ENCODE results near the gene ADCK1. TPM values are rescaled to one million over a fixed set of nuclear protein-coding genes. Genes with fewer than 3 reads are reported as not detected.

The ADCK1 gene, protein sequence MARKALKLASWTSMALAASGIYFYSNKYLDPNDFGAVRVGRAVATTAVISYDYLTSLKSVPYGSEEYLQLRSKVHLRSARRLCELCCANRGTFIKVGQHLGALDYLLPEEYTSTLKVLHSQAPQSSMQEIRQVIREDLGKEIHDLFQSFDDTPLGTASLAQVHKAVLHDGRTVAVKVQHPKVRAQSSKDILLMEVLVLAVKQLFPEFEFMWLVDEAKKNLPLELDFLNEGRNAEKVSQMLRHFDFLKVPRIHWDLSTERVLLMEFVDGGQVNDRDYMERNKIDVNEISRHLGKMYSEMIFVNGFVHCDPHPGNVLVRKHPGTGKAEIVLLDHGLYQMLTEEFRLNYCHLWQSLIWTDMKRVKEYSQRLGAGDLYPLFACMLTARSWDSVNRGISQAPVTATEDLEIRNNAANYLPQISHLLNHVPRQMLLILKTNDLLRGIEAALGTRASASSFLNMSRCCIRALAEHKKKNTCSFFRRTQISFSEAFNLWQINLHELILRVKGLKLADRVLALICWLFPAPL
- total RNA-seq = 10 to 100 TPM in 2 of 4 donors, 1 to 10 TPM in 2; 7.8 to 22.3 (median 12.6) TPM

DNA sequence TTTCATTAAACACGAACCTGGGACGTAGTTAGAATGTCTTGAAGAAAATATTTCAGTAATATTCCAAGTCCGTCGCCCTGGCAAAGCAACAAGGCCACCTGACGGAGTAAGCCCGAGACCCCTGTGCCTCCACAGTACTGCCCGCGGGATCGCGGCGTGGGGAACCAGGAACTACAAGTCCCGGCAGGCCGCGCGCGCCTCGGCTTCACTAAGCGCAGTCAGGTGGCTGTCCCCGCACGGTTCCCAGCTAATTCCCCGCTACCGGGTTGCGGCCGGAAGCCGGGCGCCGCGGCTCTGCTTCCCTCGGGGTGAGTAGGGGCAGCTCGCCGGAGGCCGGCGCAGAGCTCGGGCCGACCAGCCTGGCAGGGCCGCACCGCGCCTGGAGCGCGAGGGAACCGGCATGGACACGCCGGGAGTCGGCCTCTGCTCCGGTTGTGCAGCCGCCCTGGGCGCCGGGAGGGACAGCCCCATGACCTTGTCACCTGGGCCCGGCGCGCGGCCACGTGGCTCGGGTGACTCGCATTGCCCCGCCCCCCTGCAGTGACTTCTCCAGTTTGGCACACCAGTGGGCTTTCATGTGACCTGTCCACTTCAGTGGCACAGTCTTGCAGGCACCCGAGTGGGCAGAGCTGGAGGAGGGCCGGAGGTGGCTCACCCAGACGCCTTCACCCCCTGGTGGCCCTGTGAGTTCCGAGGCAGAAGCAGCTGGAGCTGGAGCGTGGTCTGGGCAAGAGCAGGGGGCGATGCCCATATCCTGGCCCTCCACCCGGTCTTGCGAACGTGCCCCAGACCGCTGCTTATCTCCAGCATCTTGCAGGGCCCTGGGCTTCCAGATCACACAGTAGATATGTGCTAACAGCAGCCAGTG lies at the start of gene ADCK1:
Gene ADCK1, plus strand, starts transcription at position 247 of the 868 bp plus-strand sequence. CDS start 18,870 bp downstream, outside the sequence.
- intact Hi-C loops (cut with DNase I; ENCODE audit: low total_unique reads) = no loop called here
- peak; percentile 91 for DNase-seq
- Histone ChIP-seq H3K4me1 (peaks cover 0 to 10% (median 3%) of the 10 kb centered on the region in 4 donors), H3K4me3 (peak within 1 kb of the TSS; percentile 62 to 95 (median 82)), H3K9me3 (no peaks in the 10 kb centered on the region), H3K27me3 (no peaks in the 10 kb centered on the region), H3K36me3 (no peaks in the 10 kb centered on the region), H3K27ac (peak within 1 kb of the TSS; percentile 84 to 93 (median 88))
- in situ Hi-C loops (cut with MboI; ENCODE audit: low pct_ligation_motif_present in 1 of 4, low pct_unique_long_range_greater_than_20kb in 1 of 4, low sequenced_read_pairs in 3 of 4) = no loop called here
- TF ChIP-seq POLR2A (IDR thresholded peaks at IDR 0.05) = peak; percentile 61
- TF ChIP-seq CTCF (IDR thresholded peaks at IDR 0.05) = peak; percentile 21 to 55 (median 40)
- TF ChIP-seq POLR2AphosphoS5 (IDR thresholded peaks at IDR 0.05) = peak in 2 of 3 donors; percentile 63 to 72
- TF ChIP-seq EP300 (IDR thresholded peaks at IDR 0.05; ENCODE audit: low read depth) = no peak
- 0% methylated on average over 2 to 43 of the region's 66 CpGs for WGBS, 2 donors (ENCODE audit: low coverage in 1 of 2)

DNA sequence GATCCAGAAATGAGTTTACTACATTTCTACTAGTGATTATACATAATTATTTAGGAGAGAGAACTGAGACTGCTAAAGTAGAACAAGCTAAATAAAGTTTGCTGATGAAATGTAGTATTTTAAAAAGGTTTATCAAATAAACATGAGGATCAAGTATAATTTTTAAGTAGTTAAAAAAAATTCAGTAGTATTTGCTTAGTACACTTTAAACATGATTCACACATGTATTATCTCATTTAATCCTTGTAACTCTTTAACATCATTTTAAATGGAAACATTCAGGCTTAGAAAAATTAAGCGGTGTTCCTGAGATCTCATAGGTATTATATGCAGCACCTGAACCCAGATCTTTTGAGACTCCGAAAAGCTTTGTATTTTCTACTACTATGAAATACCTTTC lies 47.6 kb upstream of the ADCK1 start:
- H3K27me3 ChIP-seq = no peaks in the 10 kb centered on the region
- TF ChIP-seq POLR2A (IDR thresholded peaks at IDR 0.05) (no peak), POLR2AphosphoS5 (IDR thresholded peaks at IDR 0.05) (no peak), CTCF (IDR thresholded peaks at IDR 0.05) (no peak), EP300 (IDR thresholded peaks at IDR 0.05; ENCODE audit: low read depth) (no peak)
- intact Hi-C loops (cut with DNase I; ENCODE audit: low total_unique reads) = no loop called here
- H3K36me3 ChIP-seq = peaks cover 0 to 55% (median 26%) of the 10 kb centered on the region in 4 donors
- 95 to 99% methylated on average over 2 of the region's 2 CpGs for WGBS, 2 donors (ENCODE audit: low coverage in 1 of 2)
- no peaks in the 10 kb centered on the region for H3K9me3 ChIP-seq
- in situ Hi-C loops (cut with MboI; ENCODE audit: low pct_ligation_motif_present in 1 of 4, low pct_unique_long_range_greater_than_20kb in 1 of 4, low sequenced_read_pairs in 3 of 4) = no loop called here
- DNase-seq = no peak
- H3K4me3 ChIP-seq = no peak overlapping the region
- no peak overlapping the region for H3K27ac ChIP-seq
- H3K4me1 ChIP-seq = peaks cover 0 to 12% (median 0%) of the 10 kb centered on the region in 4 donors

DNA sequence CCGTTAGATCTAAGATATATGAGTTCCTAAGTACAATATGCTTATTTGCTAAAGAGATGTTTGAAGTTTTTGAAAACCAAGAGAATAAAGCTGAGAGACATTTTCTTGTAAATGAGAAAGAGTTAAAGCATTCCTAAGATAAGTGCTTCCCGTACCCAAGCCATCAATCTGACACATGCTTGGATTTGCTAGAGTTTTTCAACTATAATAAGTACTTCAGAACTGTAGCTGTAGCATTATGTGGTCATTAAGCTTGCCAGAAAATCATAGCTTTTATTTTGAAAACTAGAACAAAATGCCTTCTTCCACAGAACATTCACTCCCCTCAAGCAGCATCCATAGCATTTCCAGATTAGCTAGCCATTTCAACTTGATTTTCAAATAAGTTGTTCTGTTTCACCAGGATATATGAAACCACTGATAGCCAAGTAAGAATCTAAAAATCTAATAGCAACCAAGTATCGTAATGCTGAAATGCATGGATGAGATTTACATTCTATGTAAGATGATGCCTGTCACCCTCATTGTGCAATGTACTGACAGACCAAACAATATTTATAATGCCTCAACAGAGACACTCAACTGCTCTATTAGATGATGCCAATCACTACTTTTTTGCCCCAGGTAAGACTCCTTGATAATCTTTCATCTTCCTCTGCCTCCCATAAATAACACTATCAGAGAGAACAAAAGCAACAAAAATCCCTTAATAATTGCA lies 47.0 kb upstream of the ADCK1 start:
- intact Hi-C loops (cut with DNase I; ENCODE audit: low total_unique reads) = no loop called here
- Histone ChIP-seq H3K36me3 (peaks cover 0 to 51% (median 24%) of the 10 kb centered on the region in 4 donors), H3K9me3 (no peaks in the 10 kb centered on the region), H3K27me3 (no peaks in the 10 kb centered on the region), H3K4me1 (peaks cover 0 to 17% (median 0%) of the 10 kb centered on the region in 4 donors), H3K4me3 (no peak overlapping the region), H3K27ac (no peak overlapping the region)
- 82% methylated on average over 3 of the region's 3 CpGs for WGBS, 2 donors (ENCODE audit: low coverage in 1 of 2)
- in situ Hi-C loops (cut with MboI; ENCODE audit: low pct_ligation_motif_present in 1 of 4, low pct_unique_long_range_greater_than_20kb in 1 of 4, low sequenced_read_pairs in 3 of 4) = no loop called here
- DNase-seq = no peak
- TF ChIP-seq CTCF (IDR thresholded peaks at IDR 0.05) (no peak), POLR2A (IDR thresholded peaks at IDR 0.05) (no peak), EP300 (IDR thresholded peaks at IDR 0.05; ENCODE audit: low read depth) (no peak), POLR2AphosphoS5 (IDR thresholded peaks at IDR 0.05) (no peak)

All from transverse colon (tissue), 4 donors.